RPMI7951 (cell line): ENCODE results near the gene KCND2. TPM values are rescaled to one million over a fixed set of nuclear protein-coding genes. Genes with fewer than 3 reads are reported as not detected.

Experiments used
- DNase-seq: peaks from one replicate; pipeline ENCODE4 v3.0.0-alpha.2; 2012; ENCODE audit warnings: low read depth
- total RNA-seq: library from RNA; depleted of rRNA; stranded (reverse); fragments of >200 nt; shearing (Covaris generic); gene quantifications from 2 replicates; pipeline ENCODE4 v1.2.3, GENCODE V29; 2014

The KCND2 gene
- total RNA-seq, 1 experiment from 2014 or later = not detected

DNA sequence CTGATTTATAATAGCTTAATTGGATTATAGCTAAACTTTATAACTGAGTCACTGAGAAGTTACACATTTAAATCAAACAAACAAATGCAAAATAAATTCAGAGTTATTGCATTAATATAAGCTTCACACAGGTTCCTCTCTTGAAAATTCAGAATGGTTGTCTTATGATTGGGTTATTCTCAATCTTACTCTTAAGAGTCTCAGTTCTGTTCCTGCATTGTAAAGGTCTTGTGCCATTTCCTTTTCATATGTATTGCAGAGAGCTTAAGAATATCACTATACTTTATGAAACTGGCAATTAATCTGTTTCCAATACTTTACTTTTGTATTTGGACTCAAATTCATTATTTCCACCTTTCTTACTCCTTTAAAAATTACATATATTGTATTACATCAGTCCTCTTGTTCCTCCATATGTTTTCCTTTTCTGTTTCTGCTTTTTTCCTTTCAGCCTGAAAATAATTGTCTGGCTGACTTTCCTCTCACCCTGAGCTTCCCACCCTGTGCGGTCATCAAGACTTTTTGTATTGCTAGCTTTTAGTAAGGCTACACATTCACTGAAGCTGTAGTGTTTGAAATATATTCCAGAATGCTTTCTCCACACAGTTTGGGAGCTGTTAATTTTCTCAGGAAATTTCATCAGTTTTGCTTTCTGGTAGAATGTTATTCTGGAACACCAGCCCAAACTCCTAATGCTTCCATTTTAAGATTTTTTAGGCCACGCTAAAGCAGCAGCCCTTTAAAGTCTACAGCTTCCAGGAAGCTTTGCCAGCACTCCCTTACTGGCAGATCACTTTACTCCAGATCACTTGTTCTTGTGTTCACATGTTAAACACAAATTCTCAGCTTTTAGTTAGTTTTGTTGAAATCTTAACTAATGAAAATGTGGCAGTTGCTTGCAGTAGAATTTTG, 139.4 kb downstream of the KCND2 start:
- DNase-seq = no peak

DNA sequence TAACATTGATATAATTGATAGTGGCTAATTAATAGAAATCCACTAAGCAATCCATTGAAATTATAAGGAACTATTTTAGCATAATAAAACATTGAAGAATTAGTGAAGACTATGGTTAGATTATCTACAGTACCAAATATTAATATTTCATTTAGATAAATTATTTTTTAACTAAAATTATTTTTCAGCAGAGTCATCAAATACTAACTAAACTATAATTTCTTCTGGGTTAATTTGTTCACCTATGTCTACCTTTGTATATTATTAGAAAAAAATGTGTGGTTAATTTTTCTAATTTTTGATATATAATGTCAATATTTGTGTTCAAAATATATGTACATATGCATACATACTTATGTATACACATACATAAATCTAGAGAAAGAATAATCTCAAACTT, 140.2 kb downstream of the KCND2 start:
- no peak for DNase-seq

GRCh38 chr7:120417244-120417979, 144.4 kb downstream of the KCND2 start:
- DNase-seq = no peak

DNA sequence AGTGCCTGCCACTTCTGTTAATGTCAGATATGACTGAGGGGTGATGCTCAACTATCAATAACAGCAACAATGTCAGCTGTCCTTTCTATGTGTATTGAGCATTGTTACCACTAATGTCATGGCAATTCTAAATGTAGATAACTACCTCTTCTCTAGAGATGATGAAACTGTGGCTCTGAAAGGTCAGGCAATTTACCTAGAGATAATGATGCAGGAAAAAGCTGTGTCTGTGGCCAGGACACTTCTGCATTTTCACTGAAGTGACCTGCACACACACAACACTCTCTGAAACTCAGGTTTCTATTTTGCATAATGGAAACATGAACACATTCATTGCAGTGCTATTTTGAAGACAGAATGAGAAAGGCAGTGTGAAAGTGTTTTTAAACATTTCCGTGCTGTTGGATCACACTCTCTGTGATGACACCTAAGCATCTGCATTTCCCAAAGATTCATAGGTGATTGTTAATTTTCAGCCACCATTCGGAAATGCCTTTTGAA, 148.2 kb downstream of the KCND2 start:
- no peak for DNase-seq

DNA sequence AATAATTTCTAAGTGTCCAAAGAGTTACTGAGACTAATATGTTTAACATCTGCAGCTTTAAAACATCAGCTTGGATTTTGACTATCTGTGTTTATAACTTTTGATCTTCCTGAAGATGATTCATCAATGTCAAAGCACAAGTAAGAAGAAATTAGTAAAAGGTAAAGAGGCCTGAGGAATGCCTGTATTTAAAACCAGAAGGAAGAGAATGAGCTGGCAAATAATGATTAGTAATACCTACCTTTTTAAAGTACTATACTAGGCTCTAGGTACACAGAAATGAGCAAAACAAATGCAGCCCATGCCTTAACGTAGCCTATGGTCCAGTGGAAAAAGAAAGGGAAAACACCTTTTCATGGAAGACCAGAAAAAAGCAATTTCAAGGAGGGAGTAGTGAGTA, 158.0 kb downstream of the KCND2 start:
- no peak for DNase-seq

DNA sequence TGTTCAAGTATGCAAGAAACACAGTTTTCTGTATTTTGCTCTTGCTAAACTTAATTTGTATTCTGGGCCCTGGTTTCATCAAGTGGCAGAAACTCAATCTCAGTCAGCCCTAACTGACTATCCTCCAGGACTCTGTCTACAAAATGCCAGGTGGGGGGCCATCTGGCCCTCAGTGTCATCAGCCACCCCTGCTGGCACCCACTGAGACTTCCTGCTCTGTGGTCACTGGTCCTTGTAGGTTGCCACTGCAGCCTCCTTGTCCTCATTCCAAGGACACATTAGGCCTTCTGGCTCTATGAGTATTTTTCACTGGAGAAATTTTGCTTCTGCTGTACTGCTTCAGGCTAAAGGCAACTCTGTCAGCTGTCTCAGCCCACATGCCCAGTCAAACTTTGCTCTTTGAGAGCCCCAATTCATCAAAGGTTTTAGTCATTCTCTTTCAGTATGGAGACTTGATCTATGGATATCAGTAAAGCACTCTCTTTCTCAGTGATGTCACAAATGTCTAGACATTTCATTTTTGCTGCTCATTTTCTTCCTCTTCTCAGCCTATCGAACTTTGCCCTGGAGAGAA, 163.6 kb downstream of the KCND2 start:
- no peak for DNase-seq

- DNase-seq = no peak
These were observed 168.9 kb downstream of the KCND2 start for GRCh38 chr7:120441850-120442249.

DNA sequence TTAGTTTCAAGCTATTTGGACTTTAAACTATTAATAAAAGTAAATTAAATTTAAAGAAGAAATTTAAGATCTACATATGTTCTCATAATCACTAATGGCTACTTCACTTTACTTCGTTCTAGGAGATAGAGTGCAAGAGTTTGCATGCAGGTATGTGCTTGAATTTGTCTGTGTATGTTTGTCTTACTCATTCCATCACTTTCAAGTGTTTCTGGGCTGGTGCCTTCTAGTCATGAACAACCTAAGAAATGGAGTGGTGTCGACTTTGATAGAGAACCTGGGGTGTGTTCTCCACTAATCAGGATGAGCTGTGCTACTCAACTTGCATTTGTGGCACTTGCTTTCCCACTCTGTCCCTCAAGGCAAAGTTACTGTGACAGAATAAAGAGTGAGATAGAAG, 169.9 kb downstream of the KCND2 start:
- no peak for DNase-seq

GRCh38 chr7:120444650-120445049, 171.7 kb downstream of the KCND2 start:
- DNase-seq = no peak

GRCh38 chr7:120445276-120445675, 172.3 kb downstream of the KCND2 start:
- no peak for DNase-seq

DNA sequence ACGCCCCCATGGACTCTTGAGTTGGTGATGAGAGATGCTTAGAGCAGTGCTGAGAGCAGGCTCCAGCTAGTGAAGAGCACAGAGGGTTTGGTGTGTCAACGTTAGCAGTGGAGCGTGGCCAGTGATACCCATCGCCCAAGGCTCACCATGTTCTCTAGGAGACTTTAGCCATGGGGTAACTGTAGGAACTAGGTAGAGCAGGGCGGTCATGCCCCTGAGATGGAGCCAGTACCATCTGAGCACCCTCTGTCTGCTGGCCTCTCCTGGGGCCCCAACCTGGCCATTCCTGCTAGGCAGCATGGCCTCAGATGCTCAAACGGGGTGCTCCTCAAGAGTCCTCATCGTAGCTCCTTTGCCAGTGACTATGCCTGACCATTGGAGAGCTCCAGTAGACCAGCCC, 179.7 kb downstream of the KCND2 start:
- no peak for DNase-seq

GRCh38 chr7:120456699-120457098, 183.7 kb downstream of the KCND2 start:
- no peak for DNase-seq

DNA sequence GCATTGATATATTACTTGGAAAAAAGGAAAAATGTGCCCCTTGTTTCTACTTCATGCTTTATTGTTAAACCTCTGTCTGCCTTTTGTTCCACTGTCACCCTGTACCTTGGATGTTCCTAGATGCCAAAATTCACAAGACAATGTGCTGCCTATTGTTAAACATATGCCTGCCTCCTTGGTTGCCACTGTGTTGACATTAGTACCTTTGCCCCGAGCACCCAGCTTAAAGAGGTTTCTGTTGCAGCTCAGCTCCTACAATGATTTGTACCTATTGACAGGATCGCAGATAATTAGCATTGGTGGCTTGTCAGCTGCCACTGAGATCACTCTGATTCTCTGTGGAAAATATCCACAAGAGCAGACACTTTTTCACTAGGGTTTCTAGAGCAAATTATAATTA, 188.0 kb downstream of the KCND2 start:
- no peak for DNase-seq

DNA sequence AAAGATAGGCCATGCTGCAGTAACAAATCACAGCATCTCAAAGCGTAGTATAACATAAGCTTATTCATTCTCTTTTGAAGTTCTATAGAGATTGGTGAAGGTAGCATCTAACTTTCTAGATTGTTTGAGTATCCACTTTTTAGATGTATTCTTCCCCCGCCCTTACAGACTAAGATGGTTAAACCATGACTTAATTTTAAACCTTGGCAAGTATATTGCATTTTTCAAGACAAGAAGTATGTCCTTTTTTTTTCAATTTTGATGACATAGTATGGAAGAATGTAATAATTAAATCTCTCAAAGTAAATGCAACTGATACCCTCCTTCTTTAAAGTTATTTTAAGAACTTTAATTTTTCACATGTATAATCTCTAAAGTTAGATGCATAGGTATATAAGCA, 190.0 kb downstream of the KCND2 start:
- DNase-seq = no peak

DNA sequence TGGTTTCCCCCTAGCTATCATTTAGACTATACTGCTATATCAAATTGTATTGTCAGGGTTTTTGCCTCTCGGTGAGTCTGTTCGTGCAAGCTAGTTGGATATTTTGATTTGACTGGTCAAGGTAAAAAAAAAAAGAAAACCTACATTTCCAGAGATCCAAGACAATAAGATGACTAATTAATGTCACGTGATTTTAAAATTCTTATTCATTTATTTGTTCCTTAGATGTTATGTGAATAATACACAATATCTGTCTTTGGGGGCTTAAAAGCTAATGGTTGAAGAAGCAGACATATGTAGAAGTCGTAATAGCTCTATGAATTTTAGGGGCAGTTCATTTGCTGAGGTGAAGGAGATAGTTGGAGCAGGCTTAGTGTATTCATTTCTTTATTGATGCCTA, 191.1 kb downstream of the KCND2 start:
- DNase-seq = no peak

- DNase-seq = no peak
These were observed 194.7 kb downstream of the KCND2 start for GRCh38 chr7:120467676-120468075.

DNA sequence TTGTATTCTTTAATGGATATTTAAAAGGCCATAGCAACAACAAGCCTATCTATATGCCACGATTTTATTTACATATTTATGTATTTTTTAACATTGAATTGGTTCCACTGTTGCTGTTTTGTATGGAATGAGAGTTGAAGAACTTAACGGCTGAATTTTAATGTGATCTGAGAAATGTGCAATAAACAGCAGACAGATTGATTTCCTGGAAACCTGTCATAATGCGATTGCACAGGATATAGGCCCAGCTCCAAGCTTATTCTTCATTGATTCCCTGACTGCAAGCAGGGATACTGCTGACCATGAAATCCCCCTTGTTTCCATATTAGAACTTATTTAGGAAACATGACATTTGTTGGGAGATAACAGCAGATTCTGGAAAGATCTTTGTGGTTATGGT, 195.6 kb downstream of the KCND2 start:
- no peak for DNase-seq

GRCh38 chr7:120472892-120473291, 199.9 kb downstream of the KCND2 start:
- DNase-seq = no peak

GRCh38 chr7:120473352-120473751, 200.4 kb downstream of the KCND2 start:
- no peak for DNase-seq

DNA sequence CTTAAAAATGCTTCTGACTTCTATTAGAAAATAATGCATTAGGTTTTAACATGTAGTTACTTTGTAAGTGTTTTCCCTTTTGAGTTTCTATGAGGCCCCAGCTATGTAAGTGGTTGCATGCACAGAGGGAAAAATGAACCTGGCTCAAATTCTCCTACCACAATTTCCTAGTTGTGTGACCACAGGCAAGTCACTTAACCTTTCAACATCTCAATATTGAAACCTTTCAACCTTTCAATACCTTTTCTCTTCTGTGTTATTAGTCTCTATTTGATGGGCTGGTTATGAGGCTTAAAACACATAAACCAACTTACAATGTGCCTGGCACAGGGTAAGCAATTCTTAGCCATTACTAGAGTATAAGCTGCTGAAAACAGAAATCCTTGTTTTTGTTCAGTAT, 203.0 kb downstream of the KCND2 start:
- DNase-seq = no peak

DNA sequence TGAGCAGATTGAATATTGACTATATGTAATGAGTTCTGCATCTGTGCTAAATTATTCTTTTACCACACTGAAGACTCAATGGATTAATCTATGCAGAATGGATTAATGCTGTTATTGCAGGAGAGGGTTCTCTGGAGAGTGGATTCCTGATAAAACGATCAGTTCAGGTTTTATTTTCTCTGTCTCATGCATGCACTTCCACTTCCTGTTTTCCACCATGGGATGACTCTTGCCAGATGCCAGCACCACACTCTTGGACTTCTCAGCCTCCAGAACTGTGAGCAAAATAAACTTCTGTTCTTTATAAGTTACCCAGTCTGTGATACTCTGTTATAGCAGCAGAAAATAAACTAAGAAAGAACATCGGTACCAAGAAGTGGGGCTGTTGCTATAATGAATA, 207.5 kb downstream of the KCND2 start:
- no peak for DNase-seq

- DNase-seq = no peak
These were observed 208.0 kb downstream of the KCND2 start for GRCh38 chr7:120480930-120481329.

- DNase-seq = no peak
These were observed 213.2 kb downstream of the KCND2 start for GRCh38 chr7:120486164-120486563.
